GM04503 (cell line): ENCODE measurements around the gene DNAI2.

Experiments used
- DNase-seq: peaks from one replicate; pipeline ENCODE4 v3.0.0-alpha.2; 2012; ENCODE audit warnings: low read depth

DNAI2 gene

DNA sequence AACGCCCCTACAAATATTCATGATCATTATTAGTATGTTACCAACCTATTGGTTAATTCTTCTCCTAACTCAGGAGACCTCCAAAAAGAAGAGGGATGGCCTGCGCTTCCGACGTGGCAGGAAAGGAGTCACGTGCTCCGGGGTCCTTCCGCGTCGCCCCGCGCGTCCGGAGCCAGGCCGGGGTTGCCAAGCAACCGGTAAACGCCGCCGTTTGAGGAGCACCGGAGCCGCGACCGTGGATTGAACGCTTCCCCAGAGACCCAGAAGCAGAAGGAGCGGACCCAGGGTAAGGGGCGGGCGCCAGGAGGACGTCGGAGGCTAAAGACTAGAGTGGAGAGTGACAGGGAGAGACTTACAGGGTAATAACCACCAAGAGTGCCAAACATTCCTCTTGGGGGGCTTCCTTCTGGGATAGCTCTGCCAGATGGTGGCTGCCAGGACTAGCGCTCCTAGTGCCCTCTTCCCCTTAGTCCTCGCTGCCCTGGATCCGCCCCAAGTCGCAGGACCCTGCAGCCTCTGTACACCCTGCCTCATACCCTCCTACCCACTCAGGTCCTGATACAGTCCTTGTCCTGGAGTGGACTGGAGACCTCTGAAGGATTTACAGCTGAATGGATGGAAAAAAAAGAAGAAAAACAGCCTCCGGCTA, at the start of gene DNAI2:
Gene DNAI2 (plus strand): TSS at position 175 of the 649 bp plus-strand sequence. CDS start 7,584 bp downstream, outside the sequence.
- DNase-seq, result no peak

DNA sequence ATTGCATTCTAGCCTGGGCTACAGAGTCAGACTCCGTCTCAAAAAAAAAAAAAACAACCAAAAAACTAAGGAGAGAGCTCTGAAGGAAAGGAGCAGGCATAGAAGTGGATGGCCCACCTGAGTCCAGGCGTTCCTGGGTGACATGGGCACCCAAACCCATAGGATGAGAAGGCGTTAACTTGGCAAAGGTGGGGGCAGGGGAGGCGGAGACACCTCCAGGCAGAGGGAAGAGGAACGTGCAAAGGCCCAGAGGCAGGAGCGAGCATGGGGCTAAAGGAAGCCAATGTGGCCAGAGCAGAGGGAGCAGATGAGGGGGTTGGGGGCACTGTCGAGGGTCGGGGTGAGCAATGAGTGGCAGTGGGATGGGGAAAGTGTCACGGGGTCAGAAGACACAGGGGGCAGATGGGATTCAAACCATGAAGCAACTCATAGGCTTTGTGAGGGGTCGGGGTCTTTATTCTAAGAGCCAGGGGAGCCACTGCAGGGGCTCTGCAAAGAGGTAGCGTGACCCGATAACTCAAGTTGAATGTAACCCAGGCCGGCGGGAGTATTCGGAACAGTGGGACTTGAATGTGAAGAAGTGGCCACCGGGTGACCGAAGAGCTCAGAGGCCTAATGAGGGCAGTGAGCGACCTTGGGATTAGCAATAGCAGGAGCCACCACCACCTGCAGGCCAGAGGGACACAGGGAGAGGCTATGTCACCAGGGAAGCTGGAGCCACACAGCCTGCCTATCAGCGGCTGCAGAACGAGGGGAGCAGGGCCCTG, 48.9 kb upstream of the DNAI2 start:
- no peak for DNase-seq

DNA sequence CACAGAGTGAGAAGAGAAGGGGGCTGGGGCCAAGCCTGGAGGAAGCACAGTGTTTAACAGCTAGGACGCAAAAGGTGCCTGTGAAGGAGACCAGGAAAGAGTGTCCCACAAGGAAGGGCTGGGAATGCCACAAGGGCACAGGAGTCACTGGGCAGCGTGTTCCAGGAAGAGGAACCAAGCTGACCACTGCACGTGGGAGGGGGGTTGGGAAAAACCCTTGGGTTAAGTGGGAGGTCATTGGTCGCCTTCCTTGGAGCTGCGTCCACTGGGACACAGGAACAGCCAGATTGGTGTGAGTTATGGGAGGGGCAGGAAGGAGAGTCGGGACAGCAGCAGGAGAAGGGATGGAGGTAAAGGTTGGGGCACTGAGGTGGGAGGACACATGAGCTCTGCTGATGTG, 47.8 kb upstream of the DNAI2 start:
- no peak for DNase-seq

DNA sequence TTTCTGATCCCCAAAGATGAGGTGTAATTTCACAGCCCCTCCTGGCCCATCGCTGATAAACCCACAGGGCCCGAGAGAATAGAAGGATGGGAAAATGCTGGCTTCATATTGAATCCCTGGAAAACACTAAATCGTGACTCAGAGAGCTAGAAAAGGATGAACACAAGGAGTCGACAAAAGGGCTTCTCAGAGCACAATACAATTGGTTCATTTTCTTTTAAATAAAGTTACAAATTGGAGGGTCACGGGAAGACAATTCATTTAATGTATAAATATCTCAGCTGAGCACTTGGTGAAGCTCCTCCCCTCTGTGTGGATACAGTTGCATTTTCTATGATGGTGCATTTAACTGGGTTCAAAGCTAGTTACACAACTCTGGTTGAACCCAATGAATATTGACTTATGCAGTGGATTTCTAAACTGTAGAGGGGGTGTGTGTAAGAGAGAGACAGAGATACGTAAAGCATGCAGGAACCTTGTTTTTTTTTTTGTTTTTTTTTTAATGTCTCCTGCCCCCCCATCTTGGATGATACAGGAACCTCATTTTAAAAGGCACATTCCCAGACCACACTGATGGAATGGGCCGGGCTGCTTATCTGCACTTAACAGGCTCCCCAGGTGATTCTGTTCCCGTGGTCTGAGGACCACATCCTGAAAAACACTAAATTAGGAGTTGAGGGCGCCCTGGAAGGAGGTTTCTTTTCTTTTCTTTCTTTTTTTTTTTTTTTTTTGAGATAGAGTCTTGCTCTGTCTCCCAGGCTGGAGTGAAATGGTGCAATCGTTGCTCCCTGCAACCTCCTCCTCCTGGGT, 46.6 kb upstream of the DNAI2 start:
- DNase-seq, result no peak

DNA sequence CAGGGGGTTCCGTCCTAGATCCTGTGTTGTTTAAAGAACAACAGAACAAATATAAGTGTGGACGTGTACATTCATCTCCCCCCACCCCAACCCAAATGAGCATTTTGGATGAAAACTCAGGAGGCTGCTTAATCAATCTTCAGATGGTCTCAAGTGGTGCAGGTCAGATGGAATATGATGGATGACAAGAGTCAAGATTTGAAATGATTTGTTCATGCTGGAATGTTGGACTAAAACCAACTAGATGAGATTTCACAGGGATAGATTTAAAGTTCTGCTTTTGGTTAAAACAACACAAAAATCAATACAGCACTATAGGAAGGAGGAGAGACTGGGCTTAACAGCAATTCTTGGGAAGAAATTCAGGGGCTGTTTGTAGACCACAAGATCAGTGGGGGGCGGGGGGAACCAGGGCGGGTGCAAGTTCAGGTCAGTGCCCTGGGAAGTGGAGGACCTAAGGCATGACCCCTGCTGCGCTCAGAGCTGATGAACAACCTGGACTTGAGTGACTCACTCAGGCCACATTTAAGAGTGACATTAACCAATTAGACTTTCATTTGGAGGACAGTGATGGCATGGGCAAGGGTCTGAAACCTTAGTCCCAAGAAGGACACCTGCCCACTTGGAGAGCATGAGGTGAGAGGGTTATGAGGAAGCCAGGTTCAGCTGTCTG, 45.6 kb upstream of the DNAI2 start:
- no peak for DNase-seq

DNA sequence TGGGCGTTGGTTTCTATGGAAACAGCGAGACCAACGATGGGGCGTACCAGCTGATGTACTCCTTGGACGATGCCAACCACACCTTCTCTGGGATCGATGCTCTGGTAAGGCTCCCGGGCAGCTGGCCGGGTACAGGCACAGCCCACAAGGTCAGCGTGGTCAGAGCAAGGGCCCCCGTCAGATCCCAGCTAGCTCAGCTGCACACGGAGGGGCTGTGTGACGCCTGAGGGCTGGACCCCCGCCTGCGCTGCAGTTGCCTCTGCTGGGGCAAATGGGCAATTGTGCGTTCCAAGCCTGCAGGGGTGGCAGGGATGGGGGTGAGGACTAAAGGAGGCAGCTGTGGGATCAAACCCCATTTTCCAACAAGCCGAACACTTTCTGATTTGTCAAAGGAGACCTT, 43.1 kb upstream of the DNAI2 start:
- no peak for DNase-seq

DNA sequence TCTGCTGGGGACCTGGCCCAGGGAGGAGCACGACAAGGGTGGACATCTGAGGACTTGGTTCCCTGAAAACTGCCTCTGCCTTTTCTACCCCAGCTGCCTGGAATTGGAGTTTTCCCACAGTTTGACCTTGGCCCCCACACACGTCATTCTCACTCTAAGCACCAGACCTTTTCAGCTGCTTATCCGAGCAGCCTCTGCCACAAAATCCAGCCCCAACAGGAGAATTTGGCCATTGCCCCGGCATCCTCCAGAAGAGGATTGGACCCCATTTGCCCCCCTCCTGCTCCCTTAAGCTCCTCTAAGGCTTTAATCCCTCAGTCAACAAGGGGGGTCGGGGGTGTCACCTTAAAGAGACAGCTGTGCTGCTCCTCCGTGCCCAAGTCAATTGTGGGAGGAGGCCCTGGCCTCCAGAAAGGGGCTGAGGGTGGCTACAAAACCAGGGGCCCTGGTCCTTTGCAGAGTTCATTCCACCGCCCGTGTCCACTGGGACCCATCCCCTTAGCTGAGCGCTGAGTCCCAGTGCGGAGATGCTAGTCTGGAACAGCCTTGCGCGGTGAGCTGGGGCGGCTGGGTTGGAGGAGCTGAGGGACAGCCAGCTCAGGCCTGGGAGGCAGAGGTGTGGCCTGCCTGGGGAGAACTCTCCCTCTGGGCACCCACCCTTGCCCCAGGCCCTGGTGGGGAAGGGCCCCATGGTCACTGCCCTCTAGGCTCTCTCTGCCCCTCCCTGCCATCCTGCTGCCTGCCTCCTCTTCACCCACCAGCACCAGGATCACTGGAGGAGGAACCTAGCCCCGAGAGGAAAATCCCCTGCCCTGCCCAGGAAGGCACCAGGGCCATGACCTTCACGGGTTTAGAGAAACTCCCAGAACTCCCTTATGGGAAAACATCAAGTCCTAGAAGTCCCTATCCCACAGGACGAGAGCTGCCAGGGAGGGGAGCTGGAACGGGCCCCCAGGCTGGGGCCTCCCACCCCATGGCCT, 41.8 kb upstream of the DNAI2 start:
- no peak for DNase-seq

GRCh38 chr17:74233937-74234336, 40.1 kb upstream of the DNAI2 start:
- DNase-seq, result no peak

DNA sequence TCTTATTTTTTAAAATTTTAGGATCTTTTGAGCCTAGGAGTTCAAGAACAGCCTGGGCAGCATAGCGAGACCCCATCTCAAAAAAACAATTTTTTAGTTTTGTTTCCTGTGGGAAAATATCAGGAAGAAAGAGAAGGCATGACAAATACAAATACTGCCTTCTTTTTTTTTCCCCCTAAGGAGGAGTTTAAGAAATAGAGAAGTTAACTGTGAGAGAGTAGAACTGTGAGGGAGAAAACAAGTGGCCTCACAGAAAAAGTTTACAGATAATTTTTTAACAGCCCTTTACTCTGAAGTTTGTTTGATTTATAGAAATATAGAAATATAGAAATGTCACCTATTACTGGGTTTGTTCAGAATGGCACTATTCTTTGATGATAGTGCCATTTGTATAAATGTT, 39.5 kb upstream of the DNAI2 start:
- no peak for DNase-seq

GRCh38 chr17:74235040-74235581, 38.9 kb upstream of the DNAI2 start:
- no peak for DNase-seq

DNA sequence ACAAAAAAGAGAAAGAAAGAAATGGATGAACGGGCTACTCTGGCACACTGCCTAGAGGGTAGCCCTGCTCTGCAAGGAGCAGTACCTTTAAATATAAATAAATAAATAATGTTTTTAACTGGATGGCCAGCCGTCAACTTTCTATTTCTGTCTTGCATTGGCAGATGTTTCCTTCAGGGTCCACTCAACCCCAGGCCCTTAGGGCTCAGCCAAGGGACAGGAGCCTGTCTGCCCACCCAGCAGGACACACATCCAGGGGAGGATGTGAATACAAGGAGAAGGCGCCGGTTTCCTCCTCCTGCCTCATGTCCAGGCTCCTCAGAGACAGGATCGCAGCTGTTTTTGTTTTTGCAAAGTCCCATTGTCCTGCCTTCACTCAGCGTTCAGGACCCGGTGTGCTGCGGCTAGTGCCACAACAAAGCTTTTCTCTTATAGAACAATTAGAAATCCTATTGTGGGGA, 38.1 kb upstream of the DNAI2 start:
- DNase-seq, result no peak

GRCh38 chr17:74237321-74237720, 36.7 kb upstream of the DNAI2 start:
- no peak for DNase-seq

DNA sequence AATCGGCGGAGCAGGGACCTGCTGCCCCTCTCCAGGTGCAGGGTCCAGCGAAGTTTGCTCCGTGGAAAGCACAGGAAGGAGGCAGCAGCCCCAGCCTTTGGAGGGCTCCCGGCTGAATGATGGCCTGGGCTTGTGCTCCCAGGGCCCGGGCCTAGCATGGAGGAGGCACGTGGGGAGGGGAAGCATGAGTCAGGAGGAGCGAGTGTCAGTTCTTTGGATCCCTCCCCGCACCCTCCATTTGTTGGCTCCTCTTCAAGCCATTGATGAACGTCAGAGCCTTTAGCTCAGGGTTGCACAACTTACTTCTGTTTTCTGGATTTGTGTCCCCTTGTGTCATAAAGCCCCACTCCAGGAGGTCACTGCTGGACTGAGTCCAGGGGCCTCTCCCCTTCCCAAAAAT, 34.9 kb upstream of the DNAI2 start:
- no peak for DNase-seq

DNA sequence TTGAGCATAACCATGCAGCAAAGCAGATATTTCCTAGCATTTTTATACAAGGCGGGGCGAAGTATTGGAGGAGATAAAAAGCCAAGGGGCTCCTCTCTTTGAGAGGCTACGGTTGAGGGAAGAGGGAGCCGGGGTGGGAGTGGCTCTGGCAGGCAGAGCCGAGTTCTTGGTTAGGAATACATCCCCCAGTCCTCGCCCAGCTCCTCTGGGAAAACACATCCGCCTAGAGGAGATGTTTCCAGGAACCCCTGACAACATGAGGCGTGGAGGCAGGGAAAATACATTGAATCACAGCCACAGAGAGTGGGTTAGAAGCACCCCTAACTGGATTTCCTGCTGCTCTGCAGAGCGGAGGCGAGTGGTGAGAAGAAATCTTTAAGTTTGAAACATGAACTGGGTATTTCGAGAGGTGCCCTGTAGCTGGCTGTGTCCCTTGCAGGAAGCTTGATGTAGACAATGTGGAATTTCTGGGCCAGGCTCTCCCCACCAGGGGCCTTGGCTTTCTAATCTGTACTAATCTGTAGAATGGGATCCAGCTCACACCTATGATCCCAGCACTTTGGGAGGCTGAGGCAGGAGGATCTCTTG, 33.3 kb upstream of the DNAI2 start:
- no peak for DNase-seq

DNA sequence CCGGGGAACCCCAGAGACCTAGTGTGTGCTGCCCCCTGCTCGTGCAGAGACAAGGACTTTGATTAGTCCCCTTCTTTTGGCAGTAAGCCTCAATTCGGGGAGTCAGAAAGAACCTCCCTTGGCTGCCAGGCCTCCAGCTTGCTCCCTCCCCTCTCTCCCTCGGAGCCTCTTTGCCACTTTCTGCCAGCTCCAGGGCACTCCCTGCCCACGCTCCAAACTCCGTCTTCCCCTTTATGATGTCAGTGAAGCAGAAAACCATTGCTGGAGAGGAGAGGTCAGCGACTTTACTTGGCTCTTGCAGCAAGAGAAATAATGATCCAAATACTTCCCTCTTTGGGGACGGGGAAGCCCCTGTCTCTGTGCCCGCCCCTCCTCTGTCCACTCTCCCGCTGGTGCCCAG, 32.6 kb upstream of the DNAI2 start:
- DNase-seq, result no peak

DNA sequence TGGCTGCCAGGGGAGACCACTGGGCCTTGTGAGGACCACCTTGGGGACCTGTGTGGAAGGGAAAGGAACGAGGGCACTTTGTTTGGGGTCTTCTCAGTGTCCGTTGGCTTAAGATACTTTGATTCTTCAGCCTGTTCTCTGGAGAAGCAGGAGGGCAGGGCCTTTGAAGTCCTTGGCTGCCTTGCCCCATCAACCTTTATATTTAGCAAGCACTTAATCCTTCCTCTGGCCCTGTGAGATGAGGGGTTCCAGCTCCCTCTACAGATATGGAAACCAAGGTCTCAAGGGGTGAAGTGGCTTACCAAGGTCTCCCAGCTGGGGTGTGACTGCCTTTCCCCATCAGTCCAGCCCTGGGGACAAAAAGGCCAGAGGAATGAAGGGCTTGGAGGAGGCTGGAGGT, 32.2 kb upstream of the DNAI2 start:
- DNase-seq, result no peak

- DNase-seq, result no peak
Measured at GRCh38 chr17:74243013-74243755, 30.9 kb upstream of the DNAI2 start.

GRCh38 chr17:74244128-74244527, 29.9 kb upstream of the DNAI2 start:
- DNase-seq, result no peak

- DNase-seq, result no peak
Measured at GRCh38 chr17:74244548-74244947, 29.5 kb upstream of the DNAI2 start.
